ENCODE measurements around the gene TM4SF4. TPM values are rescaled to one million over a fixed set of nuclear protein-coding genes. Genes with fewer than 3 reads are reported as not detected.

The TM4SF4 gene
- total RNA-seq, 2 donors from 2014 or later = not detected

DNA sequence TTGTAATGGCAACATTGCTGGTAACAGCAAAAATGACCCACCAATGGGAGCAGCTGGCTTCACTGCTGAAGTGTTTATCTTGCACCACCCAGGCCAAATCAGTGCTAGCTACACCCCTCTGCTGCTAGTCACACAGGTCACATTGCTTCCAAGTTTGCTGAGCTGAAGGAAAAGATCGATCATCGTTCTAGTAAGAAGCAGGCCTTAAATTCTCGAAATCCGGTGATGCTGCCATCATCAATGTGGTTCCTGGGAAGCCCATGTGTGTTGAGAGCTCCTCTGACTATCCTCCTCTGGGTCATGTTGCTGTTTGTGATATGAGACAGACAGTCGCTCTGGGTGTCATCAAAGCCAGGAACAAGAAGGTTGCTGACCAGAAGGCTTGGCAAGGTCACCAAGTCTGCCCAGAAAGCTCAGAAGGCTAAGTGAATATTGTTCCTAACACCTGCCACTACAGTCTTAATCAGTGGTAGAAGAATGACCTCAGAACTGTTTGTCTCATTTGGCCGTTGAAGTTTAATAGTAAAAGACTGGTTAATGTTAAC, 21.2 kb downstream of the TM4SF4 start:
- no peak for DNase-seq (ENCODE audit: low spot score)
- H3K36me3 ChIP-seq = no peaks in the 10 kb centered on the region
- H3K4me3 ChIP-seq = no peak overlapping the region
- no peaks in the 10 kb centered on the region for H3K9me3 ChIP-seq
- TF ChIP-seq, protein P1, sequence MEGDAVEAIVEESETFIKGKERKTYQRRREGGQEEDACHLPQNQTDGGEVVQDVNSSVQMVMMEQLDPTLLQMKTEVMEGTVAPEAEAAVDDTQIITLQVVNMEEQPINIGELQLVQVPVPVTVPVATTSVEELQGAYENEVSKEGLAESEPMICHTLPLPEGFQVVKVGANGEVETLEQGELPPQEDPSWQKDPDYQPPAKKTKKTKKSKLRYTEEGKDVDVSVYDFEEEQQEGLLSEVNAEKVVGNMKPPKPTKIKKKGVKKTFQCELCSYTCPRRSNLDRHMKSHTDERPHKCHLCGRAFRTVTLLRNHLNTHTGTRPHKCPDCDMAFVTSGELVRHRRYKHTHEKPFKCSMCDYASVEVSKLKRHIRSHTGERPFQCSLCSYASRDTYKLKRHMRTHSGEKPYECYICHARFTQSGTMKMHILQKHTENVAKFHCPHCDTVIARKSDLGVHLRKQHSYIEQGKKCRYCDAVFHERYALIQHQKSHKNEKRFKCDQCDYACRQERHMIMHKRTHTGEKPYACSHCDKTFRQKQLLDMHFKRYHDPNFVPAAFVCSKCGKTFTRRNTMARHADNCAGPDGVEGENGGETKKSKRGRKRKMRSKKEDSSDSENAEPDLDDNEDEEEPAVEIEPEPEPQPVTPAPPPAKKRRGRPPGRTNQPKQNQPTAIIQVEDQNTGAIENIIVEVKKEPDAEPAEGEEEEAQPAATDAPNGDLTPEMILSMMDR (IDR thresholded peaks at IDR 0.05) = no peak
- H3K27ac ChIP-seq = no peak overlapping the region
- H3K4me1 ChIP-seq = peaks cover 0 to 3% of the 10 kb centered on the region in 2 donors
- H3K27me3 ChIP-seq = no peaks in the 10 kb centered on the region

- no peak for DNase-seq (ENCODE audit: low spot score)
- Histone ChIP-seq H3K36me3 (no peaks in the 10 kb centered on the region), H3K9me3 (no peaks in the 10 kb centered on the region), H3K27me3 (no peaks in the 10 kb centered on the region), H3K4me3 (no peak overlapping the region), H3K27ac (no peak overlapping the region), H3K4me1 (peaks cover 0 to 3% of the 10 kb centered on the region in 2 donors)
- TF ChIP-seq, protein P1 (IDR thresholded peaks at IDR 0.05) = no peak
Measured at GRCh38 chr3:149496891-149497290, 22.4 kb downstream of the TM4SF4 start.

- TF ChIP-seq, protein P1 (IDR thresholded peaks at IDR 0.05) = no peak
- Histone ChIP-seq H3K9me3 (no peaks in the 10 kb centered on the region), H3K36me3 (no peaks in the 10 kb centered on the region), H3K4me3 (no peak overlapping the region), H3K27ac (no peak overlapping the region), H3K4me1 (peaks cover 0 to 3% of the 10 kb centered on the region in 2 donors), H3K27me3 (no peaks in the 10 kb centered on the region)
- no peak for DNase-seq (ENCODE audit: low spot score)
Measured at GRCh38 chr3:149497966-149498670, 23.6 kb downstream of the TM4SF4 start.

DNA sequence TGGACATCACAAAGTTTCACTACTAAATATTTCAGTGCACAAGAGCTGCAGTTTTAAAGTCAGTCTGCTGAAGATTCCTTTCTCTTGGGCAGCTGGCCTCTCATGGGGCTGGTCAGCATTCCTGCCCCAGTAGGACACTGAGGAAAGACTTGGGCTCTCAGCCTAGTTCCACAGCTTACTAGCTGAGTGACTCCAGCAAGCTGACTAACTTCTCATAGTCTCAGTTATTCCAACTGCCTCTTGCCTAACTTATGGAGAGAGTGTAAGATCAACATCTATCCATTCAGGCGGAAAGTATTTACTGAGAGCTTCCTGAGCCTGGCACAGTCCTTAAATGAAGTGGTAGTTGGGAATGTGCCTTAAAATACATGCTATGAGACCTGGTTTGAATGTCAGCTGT, 27.0 kb downstream of the TM4SF4 start:
- TF ChIP-seq, protein P1 (IDR thresholded peaks at IDR 0.05) = no peak
- no peak for DNase-seq (ENCODE audit: low spot score)
- Histone ChIP-seq H3K27ac (no peak overlapping the region), H3K36me3 (no peaks in the 10 kb centered on the region), H3K4me3 (no peak overlapping the region), H3K9me3 (no peaks in the 10 kb centered on the region), H3K4me1 (no peaks in the 10 kb centered on the region), H3K27me3 (no peaks in the 10 kb centered on the region)

- TF ChIP-seq, protein P1 (IDR thresholded peaks at IDR 0.05) = no peak
- Histone ChIP-seq H3K27me3 (no peaks in the 10 kb centered on the region), H3K27ac (no peak overlapping the region), H3K4me1 (peaks cover 0 to 9% of the 10 kb centered on the region in 2 donors), H3K36me3 (no peaks in the 10 kb centered on the region), H3K4me3 (no peak overlapping the region), H3K9me3 (no peaks in the 10 kb centered on the region)
- DNase-seq (ENCODE audit: low spot score) = no peak
Measured at GRCh38 chr3:149502438-149502837, 27.9 kb downstream of the TM4SF4 start.
